HG03064 (cell line): Measurements from ENCODE around the gene GRK2.

Experiments used
- ATAC-seq: cut with Tn5 transposase; IDR thresholded peaks from one replicate; pipeline ENCODE4 v1.9.1; 2021; ENCODE audit warnings: low read depth; ENCODE audit not compliant: unreplicated experiment

GRK2 gene

DNA sequence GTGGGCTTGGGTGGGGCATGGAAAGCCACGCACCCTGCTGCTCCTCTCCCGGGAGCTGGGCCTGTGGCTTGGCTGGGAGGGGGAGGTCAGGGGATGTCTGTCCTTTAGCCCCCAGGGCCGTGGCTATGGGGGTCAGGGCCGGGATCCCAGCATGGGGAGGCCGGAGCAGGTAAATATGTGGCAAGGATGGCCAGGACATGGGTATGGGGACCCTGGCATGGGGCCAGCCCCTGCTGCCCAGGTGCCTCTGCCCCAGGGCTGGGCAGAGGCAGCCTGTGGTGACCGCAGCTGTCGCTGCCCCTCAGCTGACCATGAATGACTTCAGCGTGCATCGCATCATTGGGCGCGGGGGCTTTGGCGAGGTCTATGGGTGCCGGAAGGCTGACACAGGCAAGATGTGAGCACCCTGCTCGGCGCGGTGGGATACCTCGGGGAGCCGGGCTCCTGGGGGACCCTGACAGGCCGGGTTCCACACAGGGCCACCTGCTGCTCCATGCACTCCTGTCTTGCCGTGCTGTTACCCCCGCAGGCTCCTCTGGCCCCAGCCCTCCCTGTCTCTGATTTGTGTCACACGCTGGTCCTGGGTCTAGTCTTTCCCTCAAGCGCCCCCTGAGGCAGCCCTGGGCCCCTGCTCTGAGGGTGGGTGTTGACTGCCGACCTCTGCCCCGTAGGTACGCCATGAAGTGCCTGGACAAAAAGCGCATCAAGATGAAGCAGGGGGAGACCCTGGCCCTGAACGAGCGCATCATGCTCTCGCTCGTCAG, 14.7 kb downstream of the GRK2 start:
- no peak for ATAC-seq

DNA sequence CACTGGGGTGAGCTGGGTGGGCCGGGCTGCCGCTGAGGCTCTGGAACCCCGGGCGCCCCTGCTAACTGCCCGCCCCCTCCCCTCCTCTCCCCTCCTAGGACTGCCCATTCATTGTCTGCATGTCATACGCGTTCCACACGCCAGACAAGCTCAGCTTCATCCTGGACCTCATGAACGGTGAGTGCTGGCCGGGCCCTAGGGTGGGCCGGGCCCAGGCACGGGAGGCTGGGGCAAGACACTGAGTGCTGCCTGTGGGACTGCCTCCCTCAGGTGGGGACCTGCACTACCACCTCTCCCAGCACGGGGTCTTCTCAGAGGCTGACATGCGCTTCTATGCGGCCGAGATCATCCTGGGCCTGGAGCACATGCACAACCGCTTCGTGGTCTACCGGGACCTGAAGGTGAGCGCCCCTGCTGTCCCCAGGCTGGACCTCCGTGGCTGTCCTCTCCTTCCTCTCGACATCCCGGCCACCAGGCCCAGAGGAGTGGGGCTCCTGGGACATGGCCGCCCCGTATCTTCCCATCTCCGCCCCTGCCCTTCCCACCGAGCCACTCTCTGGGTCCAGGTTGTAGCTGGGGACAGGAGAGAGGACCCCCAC, 15.4 kb downstream of the GRK2 start:
- no peak for ATAC-seq

DNA sequence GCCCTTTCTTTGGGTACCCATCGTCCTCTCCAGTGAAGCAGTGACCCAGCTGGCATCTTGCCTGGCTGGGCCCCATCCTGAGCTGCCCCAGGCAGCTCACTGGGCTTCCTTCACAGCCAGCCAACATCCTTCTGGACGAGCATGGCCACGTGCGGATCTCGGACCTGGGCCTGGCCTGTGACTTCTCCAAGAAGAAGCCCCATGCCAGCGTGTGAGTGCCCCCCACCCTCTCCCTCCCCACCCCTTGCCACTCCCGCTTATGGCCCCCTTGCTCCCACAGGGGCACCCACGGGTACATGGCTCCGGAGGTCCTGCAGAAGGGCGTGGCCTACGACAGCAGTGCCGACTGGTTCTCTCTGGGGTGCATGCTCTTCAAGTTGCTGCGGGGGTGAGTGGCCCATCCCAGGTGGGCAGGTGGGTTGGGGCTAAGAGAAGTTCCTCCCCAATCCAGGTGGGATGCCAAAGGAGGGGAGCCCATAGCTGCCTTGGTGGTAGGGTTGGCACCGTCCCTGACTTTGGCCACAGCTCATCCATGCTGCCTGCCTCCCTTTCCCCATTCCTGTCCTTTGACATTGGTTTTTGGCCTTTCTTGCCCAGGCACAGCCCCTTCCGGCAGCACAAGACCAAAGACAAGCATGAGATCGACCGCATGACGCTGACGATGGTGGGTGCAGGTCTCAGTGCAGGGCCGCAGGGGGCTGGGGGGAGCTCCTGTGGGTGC, 16.0 kb downstream of the GRK2 start:
- ATAC-seq = no peak

DNA sequence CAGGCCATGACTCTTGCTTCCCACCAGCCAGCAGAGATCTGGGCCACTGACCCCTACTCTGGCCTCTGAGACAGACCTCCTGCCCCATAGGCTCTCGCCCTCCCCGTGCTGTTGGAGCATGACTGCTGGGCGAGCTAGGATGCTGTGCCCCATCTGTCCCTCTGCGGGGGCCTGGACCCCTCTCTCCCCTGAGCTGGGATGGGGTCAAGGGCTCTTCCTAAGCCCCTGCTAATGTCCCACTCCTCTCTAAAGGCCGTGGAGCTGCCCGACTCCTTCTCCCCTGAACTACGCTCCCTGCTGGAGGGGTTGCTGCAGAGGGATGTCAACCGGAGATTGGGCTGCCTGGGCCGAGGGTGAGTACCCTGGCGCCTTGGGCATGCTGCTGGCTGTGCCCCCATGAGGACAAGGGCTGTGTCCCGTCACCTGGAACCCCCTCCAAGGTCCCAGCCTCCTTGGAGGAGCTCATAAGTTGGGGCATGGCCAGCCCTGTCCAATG, 16.7 kb downstream of the GRK2 start:
- no peak for ATAC-seq

DNA sequence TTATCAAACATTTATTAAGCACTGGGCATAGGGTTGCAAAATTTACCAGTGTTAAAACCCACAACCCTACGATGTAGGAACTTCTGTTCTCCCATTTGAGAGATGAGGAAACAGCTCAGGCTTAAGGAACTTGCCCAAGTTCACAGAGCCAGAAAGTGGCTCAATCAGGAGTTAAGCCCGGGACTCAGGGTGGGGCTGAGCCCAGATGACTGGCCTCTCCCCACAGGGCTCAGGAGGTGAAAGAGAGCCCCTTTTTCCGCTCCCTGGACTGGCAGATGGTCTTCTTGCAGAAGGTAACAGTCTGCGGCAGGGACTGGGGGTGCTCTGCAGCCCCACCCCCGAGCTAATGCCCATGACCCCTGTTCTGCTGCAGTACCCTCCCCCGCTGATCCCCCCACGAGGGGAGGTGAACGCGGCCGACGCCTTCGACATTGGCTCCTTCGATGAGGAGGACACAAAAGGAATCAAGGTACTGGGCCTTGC, 17.2 kb downstream of the GRK2 start:
- no peak for ATAC-seq

DNA sequence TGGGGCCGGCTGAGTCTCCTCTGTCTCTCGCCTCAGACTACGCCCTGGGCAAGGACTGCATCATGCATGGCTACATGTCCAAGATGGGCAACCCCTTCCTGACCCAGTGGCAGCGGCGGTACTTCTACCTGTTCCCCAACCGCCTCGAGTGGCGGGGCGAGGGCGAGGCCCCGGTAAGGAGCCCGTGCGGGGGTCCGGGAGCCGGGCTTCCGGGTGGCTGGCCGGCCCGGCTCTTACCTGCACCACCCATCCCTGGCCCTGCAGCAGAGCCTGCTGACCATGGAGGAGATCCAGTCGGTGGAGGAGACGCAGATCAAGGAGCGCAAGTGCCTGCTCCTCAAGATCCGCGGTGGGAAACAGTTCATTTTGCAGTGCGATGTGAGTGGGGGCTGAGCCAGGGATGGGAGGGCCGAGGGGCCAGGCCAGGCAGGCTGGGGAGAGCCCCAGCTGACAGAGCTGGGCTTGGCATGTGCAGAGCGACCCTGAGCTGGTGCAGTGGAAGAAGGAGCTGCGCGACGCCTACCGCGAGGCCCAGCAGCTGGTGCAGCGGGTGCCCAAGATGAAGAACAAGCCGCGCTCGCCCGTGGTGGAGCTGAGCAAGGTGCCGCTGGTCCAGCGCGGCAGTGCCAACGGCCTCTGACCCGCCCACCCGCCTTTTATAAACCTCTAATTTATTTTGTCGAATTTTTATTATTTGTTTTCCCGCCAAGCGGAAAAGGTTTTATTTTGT, 18.7 kb downstream of the GRK2 start:
- no peak for ATAC-seq

DNA sequence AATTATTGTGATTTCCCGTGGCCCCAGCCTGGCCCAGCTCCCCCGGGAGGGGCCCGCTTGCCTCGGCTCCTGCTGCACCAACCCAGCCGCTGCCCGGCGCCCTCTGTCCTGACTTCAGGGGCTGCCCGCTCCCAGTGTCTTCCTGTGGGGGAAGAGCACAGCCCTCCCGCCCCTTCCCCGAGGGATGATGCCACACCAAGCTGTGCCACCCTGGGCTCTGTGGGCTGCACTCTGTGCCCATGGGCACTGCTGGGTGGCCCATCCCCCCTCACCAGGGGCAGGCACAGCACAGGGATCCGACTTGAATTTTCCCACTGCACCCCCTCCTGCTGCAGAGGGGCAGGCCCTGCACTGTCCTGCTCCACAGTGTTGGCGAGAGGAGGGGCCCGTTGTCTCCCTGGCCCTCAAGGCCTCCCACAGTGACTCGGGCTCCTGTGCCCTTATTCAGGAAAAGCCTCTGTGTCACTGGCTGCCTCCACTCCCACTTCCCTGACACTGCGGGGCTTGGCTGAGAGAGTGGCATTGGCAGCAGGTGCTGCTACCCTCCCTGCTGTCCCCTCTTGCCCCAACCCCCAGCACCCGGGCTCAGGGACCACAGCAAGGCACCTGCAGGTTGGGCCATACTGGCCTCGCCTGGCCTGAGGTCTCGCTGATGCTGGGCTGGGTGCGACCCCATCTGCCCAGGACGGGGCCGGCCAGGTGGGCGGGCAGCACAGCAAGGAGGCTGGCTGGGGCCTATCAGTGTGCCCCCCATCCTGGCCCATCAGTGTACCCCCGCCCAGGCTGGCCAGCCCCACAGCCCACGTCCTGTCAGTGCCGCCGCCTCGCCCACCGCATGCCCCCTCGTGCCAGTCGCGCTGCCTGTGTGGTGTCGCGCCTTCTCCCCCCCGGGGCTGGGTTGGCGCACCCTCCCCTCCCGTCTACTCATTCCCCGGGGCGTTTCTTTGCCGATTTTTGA, 19.5 kb downstream of the GRK2 start:
- ATAC-seq = no peak

DNA sequence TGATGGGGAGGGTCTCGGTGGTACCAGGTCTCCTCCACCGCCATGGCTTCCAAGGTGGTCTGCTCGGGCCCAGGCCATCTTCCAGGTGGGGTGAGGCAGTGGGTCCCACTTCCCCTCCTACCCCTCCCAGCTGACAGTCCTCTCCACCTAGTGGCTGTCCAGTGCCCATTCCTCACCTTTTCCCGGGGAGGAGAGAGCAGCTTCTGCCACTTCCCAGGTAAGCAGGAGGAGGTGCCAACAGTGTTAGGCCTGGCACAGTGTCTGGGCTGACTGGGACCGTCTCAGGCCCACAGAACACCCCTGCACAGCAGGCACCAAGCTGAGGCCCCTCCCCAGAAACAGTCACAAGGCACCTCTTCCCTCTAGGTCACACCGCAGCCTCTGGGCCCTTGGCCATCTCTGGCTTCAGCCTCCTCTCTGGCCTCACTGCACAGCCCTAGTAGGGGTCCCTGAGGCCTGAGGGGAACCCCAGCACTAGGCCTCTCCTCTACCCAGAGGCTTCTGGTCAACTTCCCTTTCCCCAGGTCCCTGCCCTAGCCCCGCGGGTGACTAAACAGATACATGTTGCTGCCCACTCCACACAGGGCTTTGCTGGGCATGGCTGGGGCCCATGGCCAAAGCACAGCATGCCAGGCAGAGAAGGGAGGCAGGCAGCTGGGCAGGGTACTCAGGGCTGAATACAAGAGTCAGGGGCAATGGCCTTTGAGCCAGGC, 20.5 kb downstream of the GRK2 start:
- no peak for ATAC-seq

DNA sequence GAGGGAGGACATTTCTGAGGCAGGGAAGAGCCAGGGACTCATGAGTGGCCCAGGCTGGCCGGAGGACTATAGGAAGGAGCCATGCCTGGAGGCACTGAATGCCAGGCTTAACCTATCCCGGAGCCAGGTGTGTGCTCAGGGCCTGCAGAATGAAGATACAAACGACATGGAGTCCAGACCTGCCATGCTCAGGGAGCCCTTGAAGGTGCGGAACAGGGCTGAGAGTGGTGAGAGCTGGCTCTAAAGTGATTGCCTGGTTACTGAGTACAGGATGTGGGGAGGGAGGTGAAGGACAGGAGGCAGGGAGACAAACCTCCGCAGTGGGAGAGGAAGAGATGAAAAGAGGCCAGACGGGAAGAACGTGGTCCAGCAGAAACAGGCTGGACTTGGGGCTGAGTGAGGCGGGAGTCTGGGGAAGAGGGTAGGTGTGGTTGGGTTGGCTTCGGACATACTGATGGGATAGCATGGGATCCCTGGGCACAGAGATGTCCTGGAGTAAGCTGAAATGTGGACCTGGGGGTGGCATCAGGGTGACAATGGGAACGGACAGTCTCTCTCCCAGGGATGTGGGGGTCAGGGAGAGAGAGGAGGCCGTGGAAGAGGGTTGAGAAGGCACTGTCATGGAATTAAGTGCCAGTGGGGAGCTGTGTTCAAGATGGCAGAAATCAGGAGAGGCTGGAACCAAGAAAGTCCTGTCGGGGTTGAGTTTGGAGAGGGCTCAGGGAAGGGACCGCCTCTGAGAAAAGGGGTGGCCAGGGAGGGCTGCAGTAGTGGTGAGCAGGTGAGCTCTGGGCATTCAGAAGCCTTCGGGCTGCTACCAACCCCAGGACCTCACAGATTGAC, 21.3 kb downstream of the GRK2 start:
- ATAC-seq = no peak

DNA sequence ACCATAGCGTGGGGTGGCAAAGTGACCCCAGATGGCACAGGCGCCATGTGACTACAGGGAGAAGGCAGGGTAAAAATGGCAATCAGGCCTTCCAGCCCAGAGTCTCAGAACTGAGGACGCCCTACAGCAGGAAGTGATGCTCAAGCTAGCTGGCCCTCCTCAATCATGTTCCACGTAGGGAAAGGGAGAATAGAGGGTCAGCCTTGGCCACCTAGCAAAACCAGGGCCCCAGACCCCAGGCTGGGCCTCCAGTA, 21.9 kb downstream of the GRK2 start:
- no peak for ATAC-seq

DNA sequence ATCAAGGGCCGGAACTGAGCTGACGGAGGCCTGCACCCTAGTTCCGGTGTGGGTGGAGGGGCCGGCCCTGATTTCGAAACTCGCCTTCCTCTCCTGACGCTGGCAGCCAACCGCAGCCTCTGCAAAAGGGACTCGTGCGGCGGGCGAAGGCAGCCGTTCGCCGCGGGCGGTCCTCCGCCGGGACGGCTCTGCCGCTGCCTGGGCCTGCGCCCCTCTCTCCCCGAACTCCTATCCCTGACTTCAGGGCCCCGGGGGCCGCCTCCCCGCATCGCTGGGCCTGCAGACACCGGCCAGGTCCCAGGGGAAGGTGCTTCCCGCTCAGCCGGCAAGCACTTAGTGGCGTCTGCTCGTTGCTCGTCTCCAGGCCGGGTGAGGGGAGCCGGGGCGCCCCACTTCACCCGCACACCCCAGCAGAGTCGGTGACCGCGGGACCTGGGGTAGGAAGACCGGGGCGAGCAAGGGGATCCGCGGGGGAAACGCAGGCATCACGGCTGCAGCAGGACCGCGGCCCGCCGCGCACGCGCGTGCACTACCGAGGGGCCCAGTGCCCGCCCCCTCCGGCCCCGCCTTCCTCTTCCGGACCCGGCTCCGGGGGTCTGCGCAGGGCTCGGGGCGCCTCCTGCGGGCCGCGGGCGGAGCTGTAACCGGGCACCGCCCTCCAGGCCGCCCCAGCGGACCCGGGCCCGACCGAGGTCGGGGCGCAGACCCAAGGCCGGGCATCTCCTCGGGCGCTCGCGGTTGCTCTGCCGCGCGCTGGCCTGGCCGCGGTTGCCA, 22.4 kb downstream of the GRK2 start:
- ATAC-seq = peak; percentile 55

DNA sequence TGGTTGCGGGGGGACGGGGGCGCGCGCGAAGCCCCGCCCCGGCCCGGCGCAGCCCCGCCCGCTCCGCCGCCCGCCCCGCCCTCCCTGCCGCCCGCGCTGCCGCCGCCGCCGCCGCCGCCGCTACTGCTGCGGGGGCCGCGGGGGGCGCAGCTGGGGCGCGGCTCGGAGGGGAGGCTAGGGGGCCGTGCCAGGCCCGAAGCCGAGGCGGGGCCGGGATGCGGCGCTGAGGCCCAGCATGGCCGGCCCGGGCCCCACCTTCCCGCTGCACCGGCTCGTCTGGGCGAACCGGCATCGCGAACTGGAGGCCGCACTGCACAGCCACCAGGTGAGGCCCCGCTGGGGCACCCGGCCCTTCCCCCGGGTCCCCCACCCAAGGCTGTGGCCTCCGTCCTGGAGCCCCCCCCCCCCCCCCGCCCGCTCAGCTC, 23.0 kb downstream of the GRK2 start, which contains the start of gene ANKRD13D:
ANKRD13D (plus strand) TSS at position 78 of the 425 bp plus-strand sequence; CDS start at position 236, 158 bp downstream.
- ATAC-seq = peak; percentile 24

DNA sequence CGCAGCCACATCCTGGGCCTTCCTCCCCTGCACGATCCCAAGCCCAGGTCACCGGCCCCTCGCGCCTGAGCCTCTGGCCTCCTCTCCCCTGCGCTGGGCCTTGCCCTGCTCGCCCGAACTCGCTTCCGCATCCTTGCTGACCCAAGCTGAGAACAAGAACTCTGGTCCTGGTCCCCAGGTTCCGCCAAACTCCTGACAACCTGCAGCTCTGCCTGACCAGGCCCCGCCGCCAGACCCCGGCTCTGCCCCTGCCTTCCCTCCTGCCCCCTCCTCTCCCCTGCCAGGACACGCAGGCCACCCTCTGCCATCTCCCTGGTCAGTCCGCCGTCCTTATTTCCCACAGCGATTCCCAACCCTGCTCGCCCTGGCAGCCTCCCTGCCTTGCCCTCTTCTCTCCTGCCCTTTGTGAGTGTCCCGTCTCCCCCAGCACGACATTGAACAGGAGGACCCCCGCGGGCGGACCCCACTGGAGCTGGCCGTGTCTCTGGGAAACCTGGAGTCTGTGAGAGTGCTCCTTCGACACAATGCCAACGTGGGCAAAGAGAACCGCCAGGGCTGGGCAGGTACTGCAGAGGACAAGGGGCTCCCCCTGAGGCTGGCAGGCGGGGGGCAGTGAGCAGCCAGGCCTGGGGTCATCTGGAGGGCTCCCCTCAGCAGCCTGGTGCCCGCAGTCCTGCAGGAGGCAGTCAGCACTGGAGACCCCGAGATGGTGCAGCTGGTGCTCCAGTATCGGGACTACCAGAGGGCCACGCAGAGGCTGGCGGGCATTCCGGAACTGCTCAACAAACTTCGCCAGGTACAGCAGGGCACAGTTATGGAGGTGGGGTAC, 23.6 kb downstream of the GRK2 start:
- no peak for ATAC-seq

DNA sequence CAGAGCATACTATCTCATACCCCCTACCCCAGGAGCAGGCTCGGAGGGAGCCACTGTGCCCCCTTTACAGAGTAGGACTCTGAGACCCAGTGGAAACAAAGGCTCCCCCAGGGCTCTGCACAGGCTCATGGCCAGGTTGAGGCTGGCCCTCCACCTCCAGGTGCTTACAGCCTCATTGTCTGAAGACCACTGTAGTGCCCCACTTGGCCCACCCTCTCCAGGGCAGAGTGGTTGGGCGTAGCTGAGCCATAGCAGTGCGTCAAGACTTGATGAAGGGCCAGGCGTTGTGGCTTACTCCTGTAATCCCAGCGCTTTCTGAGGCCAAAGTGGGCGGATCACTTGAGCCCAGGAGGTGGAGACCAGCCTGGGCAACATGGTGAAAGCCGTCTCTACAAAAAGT, 24.5 kb downstream of the GRK2 start:
- ATAC-seq = no peak

DNA sequence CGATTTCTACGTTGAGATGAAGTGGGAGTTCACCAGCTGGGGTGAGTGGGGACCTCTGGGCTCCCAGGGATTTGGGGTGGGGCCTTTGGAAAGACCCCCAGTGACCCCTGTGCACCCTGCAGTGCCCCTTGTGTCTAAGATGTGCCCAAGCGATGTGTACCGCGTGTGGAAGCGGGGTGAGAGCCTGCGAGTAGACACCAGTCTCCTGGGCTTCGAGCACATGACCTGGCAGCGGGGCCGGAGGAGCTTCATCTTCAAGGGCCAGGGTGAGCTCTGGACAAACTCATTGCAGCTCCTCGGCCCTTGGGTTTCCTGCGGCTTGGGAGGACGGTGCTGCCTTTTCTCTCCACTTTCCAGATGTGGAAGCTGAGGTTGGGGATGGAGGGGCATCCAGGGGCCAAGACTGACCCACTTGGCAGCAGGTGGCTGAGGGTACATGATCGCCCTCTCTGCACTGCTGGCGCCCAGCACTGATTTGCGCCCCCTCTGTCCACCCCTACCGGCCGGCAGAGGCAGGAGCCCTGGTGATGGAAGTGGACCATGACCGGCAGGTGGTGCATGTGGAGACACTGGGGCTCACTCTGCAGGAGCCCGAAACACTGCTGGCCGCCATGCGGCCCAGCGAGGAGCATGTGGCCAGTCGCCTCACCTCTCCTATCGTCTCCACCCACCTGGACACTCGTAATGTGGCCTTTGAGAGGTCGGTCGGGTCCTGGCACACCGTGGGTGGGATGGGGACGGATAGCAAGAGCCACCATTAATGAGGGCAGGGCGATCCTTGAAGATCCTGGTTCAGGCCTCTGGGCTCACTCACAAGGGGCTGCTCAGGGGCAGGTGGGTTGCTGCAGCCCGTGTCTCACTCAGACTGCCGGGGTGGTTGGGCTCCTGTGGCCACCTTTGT, 25.5 kb downstream of the GRK2 start:
- ATAC-seq = no peak

DNA sequence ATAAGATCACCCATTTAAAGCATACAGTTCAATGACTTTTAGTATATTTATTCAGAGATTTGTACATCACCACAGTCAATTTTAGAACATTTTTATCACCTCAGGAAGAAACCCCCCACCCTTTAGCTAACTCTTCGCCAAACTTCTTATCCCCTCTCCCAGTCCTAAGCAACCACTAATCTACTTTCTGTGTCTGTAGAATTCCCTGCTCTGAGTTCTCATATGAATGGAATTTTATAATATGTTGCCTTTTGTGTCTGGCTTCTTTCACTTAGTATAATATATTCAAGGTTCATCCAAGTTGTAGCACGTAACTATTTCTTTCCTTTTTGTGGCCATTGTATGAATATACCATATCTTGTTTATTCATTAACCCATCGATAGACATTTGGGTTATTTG, 26.4 kb downstream of the GRK2 start:
- ATAC-seq = no peak
